ENCODE results near the gene NUP85. TPM values are rescaled to one million over a fixed set of nuclear protein-coding genes. Genes with fewer than 3 reads are reported as not detected.

NUP85 gene
- total RNA-seq, 1 donor from 2014 or later = 21.2 TPM

DNA sequence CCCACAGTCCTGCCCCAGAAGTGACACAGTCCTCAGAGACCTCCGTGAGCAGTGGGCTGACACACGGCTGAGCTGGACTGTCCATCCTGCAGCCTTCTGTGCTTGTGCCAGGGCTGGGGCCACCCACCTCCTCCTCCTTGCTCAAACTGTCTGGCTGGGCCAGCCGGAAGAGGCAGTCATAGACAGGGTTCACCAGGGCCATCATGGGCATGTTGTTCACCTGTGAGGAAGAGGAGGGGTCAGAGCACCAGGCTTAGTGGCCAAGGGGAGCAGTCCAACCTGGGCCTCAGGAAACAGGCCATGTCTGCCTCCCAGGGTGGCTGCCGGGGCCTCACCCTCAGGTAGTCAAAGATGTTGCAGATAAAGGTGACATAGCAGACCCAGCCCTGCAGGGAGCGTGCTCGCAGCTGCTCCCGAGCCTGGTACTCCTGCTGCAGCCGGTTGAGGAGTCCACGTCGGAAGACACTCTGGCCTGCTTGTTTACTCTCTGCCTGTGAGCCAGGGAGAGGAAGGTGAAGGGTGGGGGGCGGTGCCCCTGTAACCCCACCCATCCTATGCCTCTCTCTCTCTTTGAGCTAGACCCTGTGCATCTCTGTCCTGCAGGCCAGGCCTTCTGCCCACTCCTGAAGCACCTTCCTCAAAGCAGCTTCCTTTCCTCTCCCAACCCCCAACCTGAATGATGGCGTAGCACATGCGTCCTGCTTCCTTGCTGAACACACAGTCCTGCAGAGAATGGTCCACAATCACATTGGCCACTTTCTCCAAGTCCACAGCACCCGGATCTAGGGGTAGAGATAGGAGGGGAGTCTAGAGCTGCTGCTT is 62.1 kb downstream of the NUP85 start:
- peaks cover 47% of the 10 kb centered on the region for H3K36me3 ChIP-seq
- DNase-seq = no peak
- H3K4me3 ChIP-seq = no peak overlapping the region
- no peaks in the 10 kb centered on the region for H3K9me3 ChIP-seq (replicated peaks)
- peaks cover 46% of the 10 kb centered on the region for H3K4me1 ChIP-seq
- no peaks in the 10 kb centered on the region for H3K27me3 ChIP-seq (ENCODE audit: low read depth)
- intact Hi-C loops (cut with micrococcal nuclease) = no loop called here
- TF ChIP-seq CTCF (IDR thresholded peaks at IDR 0.05; ENCODE audit: borderline replicate concordance) = no peak
- no peak overlapping the region for H3K27ac ChIP-seq (replicated peaks)

GRCh38 chr17:75269844-75270217 is 64.4 kb downstream of the NUP85 start:
- Histone ChIP-seq H3K27ac (replicated peaks) (peak overlapping the region; percentile 97), H3K36me3 (peaks cover 31% of the 10 kb centered on the region), H3K4me3 (peak overlapping the region; percentile 90), H3K4me1 (peaks cover 47% of the 10 kb centered on the region), H3K9me3 (replicated peaks) (no peaks in the 10 kb centered on the region), H3K27me3 (ENCODE audit: low read depth) (no peaks in the 10 kb centered on the region)
- intact Hi-C loops (cut with micrococcal nuclease) = no loop called here
- DNase-seq = no peak
- TF ChIP-seq CTCF (IDR thresholded peaks at IDR 0.05; ENCODE audit: borderline replicate concordance) = no peak

DNA sequence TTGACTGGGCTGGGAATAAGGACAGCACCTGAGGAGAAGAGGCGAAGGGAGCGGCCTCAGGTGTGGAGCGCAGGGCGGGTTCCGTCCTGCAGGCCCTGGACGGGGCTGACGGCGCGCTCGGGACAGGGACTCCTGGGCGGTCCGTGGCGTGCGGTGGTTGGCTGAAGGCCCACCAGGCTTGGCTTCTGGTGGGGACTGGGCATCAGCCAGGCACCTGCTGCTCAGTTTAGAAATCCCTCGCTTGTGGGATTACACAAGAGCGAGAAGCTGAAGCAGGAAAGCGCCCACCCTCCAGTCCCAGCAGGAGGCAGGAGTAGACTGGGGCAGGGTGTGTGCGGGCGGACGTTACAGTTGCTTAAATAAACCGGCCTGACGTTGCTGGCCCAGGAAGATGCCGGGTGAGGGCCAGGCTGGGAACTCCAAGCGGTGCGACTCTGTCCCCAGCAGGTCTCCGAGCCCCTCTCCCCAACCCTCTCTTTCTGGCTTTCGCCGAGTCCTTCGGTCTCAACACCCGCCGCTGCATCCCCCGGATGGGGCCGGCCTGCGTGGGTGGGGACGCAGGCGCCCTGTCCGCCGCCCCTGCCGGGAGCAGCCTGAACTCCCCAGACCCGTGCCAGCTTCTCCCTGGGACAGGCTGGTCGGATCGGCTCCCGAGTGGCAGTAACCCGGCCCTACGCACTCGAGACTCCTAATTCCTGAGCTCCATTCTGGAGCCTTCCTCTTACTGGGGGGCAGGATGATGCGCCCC is 64.9 kb downstream of the NUP85 start:
- peak overlapping the region; percentile 97 for H3K27ac ChIP-seq (replicated peaks)
- intact Hi-C loops (cut with micrococcal nuclease) = no loop called here
- H3K4me3 ChIP-seq = peak overlapping the region; percentile 90
- no peaks in the 10 kb centered on the region for H3K27me3 ChIP-seq (ENCODE audit: low read depth)
- peak; percentile 62 for DNase-seq
- H3K4me1 ChIP-seq = peaks cover 47% of the 10 kb centered on the region
- no peaks in the 10 kb centered on the region for H3K9me3 ChIP-seq (replicated peaks)
- peak; percentile 15 for TF ChIP-seq CTCF (IDR thresholded peaks at IDR 0.05; ENCODE audit: borderline replicate concordance)
- H3K36me3 ChIP-seq = peaks cover 26% of the 10 kb centered on the region

- H3K27ac ChIP-seq (replicated peaks) = peak within 1 kb of the TSS; percentile 97
- no peak for DNase-seq
- no peaks in the 10 kb centered on the region for H3K9me3 ChIP-seq (replicated peaks)
- intact Hi-C loops (cut with micrococcal nuclease) = no loop called here
- H3K4me3 ChIP-seq = peak within 1 kb of the TSS; percentile 90
- peaks cover 21% of the 10 kb centered on the region for H3K36me3 ChIP-seq
- H3K4me1 ChIP-seq = peaks cover 47% of the 10 kb centered on the region
- no peaks in the 10 kb centered on the region for H3K27me3 ChIP-seq (ENCODE audit: low read depth)
- TF ChIP-seq CTCF (IDR thresholded peaks at IDR 0.05; ENCODE audit: borderline replicate concordance) = no peak
These were observed 65.4 kb downstream of the NUP85 start, which contains the start of gene MIF4GD for GRCh38 chr17:75270966-75271232. Gene MIF4GD (minus strand): TSS chr17:75271231. CDS start chr17:75270195, 1,036 bp downstream.

DNA sequence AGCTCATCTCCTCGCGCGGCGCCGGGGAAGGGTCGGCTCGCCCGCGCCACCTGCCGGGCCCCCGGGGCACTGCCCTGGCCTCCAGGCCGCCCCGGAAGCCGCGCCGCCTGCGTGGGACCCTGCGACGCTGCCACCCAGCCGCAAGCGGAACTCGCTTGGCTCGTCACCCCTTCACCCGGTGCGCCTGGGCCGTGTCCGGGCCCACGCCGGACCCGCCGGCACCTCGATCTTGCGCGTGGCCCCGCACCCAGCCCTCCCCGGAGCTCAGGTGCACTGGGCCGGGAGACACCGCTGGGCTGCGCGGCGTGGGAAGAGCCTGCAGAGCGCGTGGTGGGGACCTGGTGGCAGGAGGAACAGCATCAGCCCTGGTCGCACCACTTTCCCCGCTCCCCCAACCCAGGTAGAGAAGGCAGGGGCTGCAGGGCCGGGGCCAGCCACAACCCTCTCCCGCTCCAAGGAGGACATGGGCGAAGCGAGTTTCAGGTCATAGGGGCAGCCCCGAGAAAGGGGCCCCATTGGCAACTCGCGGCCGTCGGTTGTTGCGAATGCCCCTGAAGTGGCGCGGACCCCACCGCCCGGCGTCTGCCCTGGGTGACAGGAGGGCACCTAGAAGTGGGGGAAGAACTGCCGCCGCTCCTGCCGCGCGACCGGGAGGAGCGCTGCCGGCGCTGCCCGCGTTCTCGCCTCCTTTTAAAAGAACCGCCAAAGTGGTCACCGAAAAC is 65.9 kb downstream of the NUP85 start:
- peak; percentile 83 for TF ChIP-seq CTCF (IDR thresholded peaks at IDR 0.05; ENCODE audit: borderline replicate concordance)
- intact Hi-C loops (cut with micrococcal nuclease) = no loop called here
- H3K4me1 ChIP-seq = peaks cover 47% of the 10 kb centered on the region
- H3K4me3 ChIP-seq = peak overlapping the region; percentile 90
- H3K27ac ChIP-seq (replicated peaks) = peak overlapping the region; percentile 97
- H3K9me3 ChIP-seq (replicated peaks) = no peaks in the 10 kb centered on the region
- peak; percentile 85 for DNase-seq
- H3K27me3 ChIP-seq (ENCODE audit: low read depth) = no peaks in the 10 kb centered on the region
- peaks cover 16% of the 10 kb centered on the region for H3K36me3 ChIP-seq
